ENCODE results near the gene IQUB.
"Not testable (repeated sequence)": the region's sequence is repeated elsewhere in the genome, so short reads cannot be mapped to it uniquely, and the experiment has no call there.

DNA sequence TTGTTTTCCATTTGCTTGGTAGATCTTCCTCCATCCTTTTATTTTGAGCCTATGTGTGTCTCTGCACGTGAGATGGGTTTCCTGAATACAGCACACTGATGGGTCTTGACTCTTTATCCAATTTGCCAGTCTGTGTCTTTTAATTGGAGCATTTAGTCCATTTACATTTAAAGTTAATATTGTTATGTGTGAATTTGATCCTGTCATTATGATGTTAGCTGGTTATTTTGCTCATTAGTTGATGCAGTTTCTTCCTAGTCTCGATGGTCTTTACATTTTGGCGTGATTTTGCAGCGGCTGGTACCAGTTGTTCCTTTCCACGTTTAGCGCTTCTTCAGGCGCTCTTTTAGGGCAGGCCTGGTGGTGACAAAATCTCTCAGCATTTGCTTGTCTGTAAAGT is 7.9 kb downstream of the IQUB start:
- TF ChIP-seq, protein P1, sequence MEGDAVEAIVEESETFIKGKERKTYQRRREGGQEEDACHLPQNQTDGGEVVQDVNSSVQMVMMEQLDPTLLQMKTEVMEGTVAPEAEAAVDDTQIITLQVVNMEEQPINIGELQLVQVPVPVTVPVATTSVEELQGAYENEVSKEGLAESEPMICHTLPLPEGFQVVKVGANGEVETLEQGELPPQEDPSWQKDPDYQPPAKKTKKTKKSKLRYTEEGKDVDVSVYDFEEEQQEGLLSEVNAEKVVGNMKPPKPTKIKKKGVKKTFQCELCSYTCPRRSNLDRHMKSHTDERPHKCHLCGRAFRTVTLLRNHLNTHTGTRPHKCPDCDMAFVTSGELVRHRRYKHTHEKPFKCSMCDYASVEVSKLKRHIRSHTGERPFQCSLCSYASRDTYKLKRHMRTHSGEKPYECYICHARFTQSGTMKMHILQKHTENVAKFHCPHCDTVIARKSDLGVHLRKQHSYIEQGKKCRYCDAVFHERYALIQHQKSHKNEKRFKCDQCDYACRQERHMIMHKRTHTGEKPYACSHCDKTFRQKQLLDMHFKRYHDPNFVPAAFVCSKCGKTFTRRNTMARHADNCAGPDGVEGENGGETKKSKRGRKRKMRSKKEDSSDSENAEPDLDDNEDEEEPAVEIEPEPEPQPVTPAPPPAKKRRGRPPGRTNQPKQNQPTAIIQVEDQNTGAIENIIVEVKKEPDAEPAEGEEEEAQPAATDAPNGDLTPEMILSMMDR (IDR thresholded peaks at IDR 0.05) = not testable (repeated sequence)
- TF ChIP-seq POLR2A (IDR thresholded peaks at IDR 0.05) = not testable (repeated sequence)

Data from body of pancreas (tissue), 4 donors.